PFSK-1 (cell line): ENCODE results near the gene ENTPD8.

Experiments used
- FOXP2 ChIP-seq: optimal IDR thresholded peaks from 2 replicates; pipeline ENCODE3; 2011; ENCODE audit warnings: borderline replicate concordance, control low read depth, inconsistent platforms; ENCODE audit not compliant: insufficient read depth; ENCODE audit errors: extremely low read length, extremely low read depth
- POLR2AphosphoS5 ChIP-seq: IDR thresholded peaks from 2 replicates; pipeline ENCODE4 v1.6.1; 2012; ENCODE audit warnings: low read depth, mild to moderate bottlenecking, control low read depth, low read length, moderate library complexity
- REST ChIP-seq, 2 experiments: IDR thresholded peaks; 2 replicates each; pipeline versions ENCODE4 v1.6.1 to v1.8.0; 2011 to 2012; ENCODE audit warnings: low read depth in 2 of 2, low read length in 2 of 2, control low read depth in 1 of 2, inconsistent platforms in 1 of 2, mild to moderate bottlenecking in 1 of 2, moderate library complexity in 1 of 2; ENCODE audit not compliant: insufficient read depth in 1 of 2
- SIN3A ChIP-seq: IDR thresholded peaks from 2 replicates; pipeline ENCODE4 v1.6.1; 2012; ENCODE audit warnings: mild to moderate bottlenecking, low read length, moderate library complexity, borderline replicate concordance; ENCODE audit not compliant: insufficient read depth
- TAF1 ChIP-seq: IDR thresholded peaks from 2 replicates; pipeline ENCODE4 v1.6.1; 2012; ENCODE audit warnings: low read length, control low read depth, borderline replicate concordance; ENCODE audit not compliant: insufficient read depth

Gene ENTPD8

GRCh38 chr9:137459152-137459600 lies 18.0 kb upstream of the ENTPD8 start, which contains the start of gene NSMF:
NSMF (minus strand) TSS chr9:137459334; CDS start chr9:137459102, 232 bp downstream.
- TF ChIP-seq FOXP2 (no peak), TAF1 (no peak), POLR2AphosphoS5 (no peak; the same call in 1 of the 2 replicates), REST (IDR thresholded peaks at IDR 0.05; ENCODE audit: insufficient read depth in 1 of 2, low read depth in 2 of 2, low read length in 2 of 2) (no peak), SIN3A (no peak)

- TF ChIP-seq POLR2AphosphoS5 (no peak), FOXP2 (no peak), SIN3A (no peak), TAF1 (no peak), REST (IDR thresholded peaks at IDR 0.05; ENCODE audit: insufficient read depth in 1 of 2, low read depth in 2 of 2, low read length in 2 of 2) (no peak)
Observed at GRCh38 chr9:137458194-137459151, 17.3 kb upstream of the ENTPD8 start.

- TF ChIP-seq FOXP2 (no peak), POLR2AphosphoS5 (no peak), TAF1 (no peak), SIN3A (no peak), REST (IDR thresholded peaks at IDR 0.05; ENCODE audit: insufficient read depth in 1 of 2, low read depth in 2 of 2, low read length in 2 of 2) (no peak)
Observed at GRCh38 chr9:137457406-137458193, 16.4 kb upstream of the ENTPD8 start.

- TF ChIP-seq TAF1, result no peak
- no peak for TF ChIP-seq SIN3A
- no peak for TF ChIP-seq POLR2AphosphoS5
- TF ChIP-seq FOXP2, result no peak
- TF ChIP-seq REST (IDR thresholded peaks at IDR 0.05; ENCODE audit: insufficient read depth in 1 of 2, low read depth in 2 of 2, low read length in 2 of 2), result no peak
Observed at GRCh38 chr9:137456864-137457405, 15.8 kb upstream of the ENTPD8 start.
